Esophagus squamous epithelium (tissue), 4 donors: ENCODE results near the gene TINAGL1.

Experiments used
- POLR2A ChIP-seq, 4 donors: fragments of 450-650 bp; IDR thresholded peaks; one replicate each; pipeline ENCODE4 v1.6.1; 2017; ENCODE audit warnings: antibody characterized with exemption in 4 of 4, mild to moderate bottlenecking in 4 of 4, moderate library complexity in 3 of 4
- TF ChIP-seq, protein P1 (sequence below), 6 experiments: fragments of 450-650 bp in 4 of 6; fragments of 200-600 bp in 2 of 6; sonication (generic) in 2 of 6; IDR thresholded peaks; one replicate each; pipeline ENCODE4 v1.5.1; 2016 to 2019; ENCODE audit warnings: antibody characterized with exemption in 6 of 6, mild to moderate bottlenecking in 4 of 6, moderate library complexity in 4 of 6

DNA sequence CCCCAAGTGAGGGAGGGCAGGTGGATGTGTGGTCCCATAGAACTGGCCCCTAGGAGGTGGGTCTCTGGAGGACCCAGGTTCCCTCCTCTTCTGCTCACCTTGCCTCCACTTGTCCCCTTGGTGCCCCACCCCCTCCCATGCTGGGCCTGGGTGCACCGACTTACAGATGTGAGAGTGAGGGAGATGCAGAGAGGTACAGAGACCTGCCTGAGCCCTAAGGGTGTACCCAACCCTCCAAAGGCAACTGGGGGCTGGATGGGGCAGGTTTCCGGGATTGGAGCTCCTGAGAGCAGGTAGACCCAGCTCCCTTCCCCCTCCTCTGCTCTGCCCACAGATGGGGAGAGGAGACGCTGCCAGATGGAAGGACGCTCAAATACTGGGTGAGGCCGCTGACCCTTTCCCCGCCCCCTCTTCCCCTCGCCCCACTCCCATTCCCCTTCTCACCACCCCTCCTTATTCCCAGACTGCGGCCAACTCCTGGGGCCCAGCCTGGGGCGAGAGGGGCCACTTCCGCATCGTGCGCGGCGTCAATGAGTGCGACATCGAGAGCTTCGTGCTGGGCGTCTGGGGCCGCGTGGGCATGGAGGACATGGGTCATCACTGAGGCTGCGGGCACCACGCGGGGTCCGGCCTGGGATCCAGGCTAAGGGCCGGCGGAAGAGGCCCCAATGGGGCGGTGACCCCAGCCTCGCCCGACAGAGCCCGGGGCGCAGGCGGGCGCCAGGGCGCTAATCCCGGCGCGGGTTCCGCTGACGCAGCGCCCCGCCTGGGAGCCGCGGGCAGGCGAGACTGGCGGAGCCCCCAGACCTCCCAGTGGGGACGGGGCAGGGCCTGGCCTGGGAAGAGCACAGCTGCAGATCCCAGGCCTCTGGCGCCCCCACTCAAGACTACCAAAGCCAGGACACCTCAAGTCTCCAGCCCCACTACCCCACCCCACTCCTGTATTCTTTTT lies 10.3 kb downstream of the TINAGL1 start:
- TF ChIP-seq, protein P1, sequence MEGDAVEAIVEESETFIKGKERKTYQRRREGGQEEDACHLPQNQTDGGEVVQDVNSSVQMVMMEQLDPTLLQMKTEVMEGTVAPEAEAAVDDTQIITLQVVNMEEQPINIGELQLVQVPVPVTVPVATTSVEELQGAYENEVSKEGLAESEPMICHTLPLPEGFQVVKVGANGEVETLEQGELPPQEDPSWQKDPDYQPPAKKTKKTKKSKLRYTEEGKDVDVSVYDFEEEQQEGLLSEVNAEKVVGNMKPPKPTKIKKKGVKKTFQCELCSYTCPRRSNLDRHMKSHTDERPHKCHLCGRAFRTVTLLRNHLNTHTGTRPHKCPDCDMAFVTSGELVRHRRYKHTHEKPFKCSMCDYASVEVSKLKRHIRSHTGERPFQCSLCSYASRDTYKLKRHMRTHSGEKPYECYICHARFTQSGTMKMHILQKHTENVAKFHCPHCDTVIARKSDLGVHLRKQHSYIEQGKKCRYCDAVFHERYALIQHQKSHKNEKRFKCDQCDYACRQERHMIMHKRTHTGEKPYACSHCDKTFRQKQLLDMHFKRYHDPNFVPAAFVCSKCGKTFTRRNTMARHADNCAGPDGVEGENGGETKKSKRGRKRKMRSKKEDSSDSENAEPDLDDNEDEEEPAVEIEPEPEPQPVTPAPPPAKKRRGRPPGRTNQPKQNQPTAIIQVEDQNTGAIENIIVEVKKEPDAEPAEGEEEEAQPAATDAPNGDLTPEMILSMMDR (IDR thresholded peaks at IDR 0.05): no peak
- no peak for TF ChIP-seq POLR2A (IDR thresholded peaks at IDR 0.05)
